Measurements from ENCODE around the gene EXPH5. TPM values are rescaled to one million over a fixed set of nuclear protein-coding genes. Genes with fewer than 3 reads are reported as not detected.

Gene EXPH5
- total RNA-seq, 2 donors from 2014 or later, result 1.4 to 2.8 TPM

GRCh38 chr11:108632041-108632704 is 38.6 kb upstream of the EXPH5 start:
- no peak overlapping the region for H3K4me3 ChIP-seq
- no peak for TF ChIP-seq CTCF (IDR thresholded peaks at IDR 0.05)
- no peaks in the 10 kb centered on the region for H3K4me1 ChIP-seq
- H3K27ac ChIP-seq, result no peak overlapping the region
- H3K36me3 ChIP-seq, result no peaks in the 10 kb centered on the region
- DNase-seq (ENCODE audit: low spot score), result no peak
- H3K27me3 ChIP-seq, result no peaks in the 10 kb centered on the region
- H3K9me3 ChIP-seq, result no peaks in the 10 kb centered on the region

DNA sequence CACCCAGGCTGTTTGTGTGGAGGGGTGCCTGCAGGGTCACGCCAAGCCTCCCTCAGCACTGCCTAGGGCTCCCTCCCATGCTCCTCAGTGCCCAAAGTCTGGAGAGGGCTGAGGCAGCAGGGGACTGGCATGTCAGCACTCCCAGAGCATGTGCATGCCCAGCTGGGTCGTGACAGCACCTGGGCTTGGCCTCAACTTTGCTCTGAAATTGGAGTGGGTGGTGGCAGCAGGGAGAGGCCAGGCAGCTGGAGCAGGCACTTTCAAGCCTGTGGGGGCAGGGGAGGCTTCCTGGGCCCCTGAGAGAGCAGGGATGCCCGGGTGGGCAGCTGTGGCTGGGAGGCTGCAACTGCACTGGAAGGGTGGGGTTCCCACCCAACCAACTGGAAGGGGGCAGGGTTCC is 35.7 kb upstream of the EXPH5 start:
- no peak for TF ChIP-seq CTCF (IDR thresholded peaks at IDR 0.05)
- DNase-seq (ENCODE audit: low spot score), result no peak
- no peaks in the 10 kb centered on the region for H3K4me1 ChIP-seq
- H3K9me3 ChIP-seq, result no peaks in the 10 kb centered on the region
- H3K27me3 ChIP-seq, result no peaks in the 10 kb centered on the region
- H3K4me3 ChIP-seq, result no peak overlapping the region
- H3K27ac ChIP-seq, result no peak overlapping the region
- H3K36me3 ChIP-seq, result no peaks in the 10 kb centered on the region

DNA sequence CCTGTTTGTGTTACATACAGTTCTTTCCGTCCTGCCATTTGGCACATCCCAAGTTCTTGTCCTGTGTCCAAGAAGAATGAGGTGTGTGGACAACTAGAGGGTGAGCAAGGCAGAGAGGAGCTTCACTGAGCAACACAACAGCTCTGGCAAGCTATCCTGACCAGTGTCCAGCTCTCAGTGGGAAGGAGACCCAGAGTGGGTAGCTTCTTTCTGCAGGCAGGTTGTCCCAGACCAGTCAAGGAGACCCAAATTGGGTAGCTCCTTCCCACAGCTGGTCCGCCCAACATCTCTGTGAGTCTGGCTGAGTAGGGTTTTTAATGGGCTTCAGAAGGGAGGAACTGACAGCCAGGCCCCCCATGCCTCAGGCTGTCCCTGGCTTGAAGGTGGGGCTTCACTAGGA is 35.2 kb upstream of the EXPH5 start:
- DNase-seq (ENCODE audit: low spot score), result no peak
- TF ChIP-seq CTCF (IDR thresholded peaks at IDR 0.05), result no peak
- Histone ChIP-seq H3K4me1 (no peaks in the 10 kb centered on the region), H3K36me3 (no peaks in the 10 kb centered on the region), H3K27ac (no peak overlapping the region), H3K4me3 (no peak overlapping the region), H3K27me3 (no peaks in the 10 kb centered on the region), H3K9me3 (no peaks in the 10 kb centered on the region)

DNA sequence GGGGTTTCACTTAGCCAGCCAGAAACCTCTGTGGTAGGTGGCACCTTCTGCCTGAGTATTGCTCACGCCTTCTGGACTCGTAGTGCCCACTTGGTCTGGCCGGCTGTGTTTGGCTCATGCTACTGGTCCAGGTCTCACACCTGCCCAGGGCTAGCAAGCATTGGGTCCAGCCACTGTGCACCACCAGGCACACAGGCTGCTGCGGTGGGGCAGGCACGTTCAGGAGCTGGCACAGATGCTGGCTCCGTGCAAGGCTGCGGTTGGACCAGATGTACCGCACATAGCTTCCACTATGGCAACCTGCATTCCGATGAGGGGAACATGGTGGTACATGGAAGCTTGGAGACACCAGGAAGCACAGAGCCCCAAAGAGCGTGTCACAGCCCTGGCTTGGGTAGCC is 34.8 kb upstream of the EXPH5 start:
- DNase-seq (ENCODE audit: low spot score), result no peak
- Histone ChIP-seq H3K4me3 (no peak overlapping the region), H3K4me1 (no peaks in the 10 kb centered on the region), H3K27ac (no peak overlapping the region), H3K9me3 (no peaks in the 10 kb centered on the region), H3K27me3 (no peaks in the 10 kb centered on the region), H3K36me3 (no peaks in the 10 kb centered on the region)
- no peak for TF ChIP-seq CTCF (IDR thresholded peaks at IDR 0.05)

DNA sequence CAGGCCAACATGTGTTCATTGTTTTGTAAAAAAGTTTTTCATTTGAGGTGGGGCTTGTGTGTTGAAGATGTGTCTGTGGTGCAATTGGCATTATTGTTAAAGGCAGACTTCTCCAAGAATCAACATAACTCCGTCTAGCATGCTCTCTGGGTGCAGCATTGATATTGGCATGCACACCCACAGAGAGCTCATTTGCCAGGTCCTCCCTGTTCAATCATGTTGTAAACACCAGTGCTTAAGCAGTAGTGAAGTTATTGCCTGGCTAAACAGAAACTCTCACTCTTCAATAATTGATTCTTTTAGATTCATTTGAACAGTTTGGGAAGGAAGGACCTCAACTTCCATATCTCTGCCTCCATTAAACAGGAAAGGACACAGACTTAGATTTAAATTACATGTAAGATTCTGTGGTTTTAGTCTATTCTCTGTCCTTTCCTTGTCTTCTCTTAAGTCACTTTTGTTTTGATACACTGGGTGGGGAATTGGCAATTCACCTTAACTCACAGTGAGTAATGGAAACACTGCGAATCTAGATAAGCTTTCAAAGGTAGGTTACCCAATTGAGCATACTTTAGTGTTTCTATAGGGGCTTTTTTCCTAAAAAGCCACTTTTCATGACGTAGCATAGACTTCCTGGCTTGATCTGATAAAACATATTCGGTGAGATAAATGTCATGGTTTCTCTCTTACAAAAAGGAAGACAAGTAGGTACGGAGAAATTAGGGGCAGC is 30.8 kb upstream of the EXPH5 start:
- Histone ChIP-seq H3K27me3 (no peaks in the 10 kb centered on the region), H3K4me3 (no peak overlapping the region), H3K36me3 (no peaks in the 10 kb centered on the region), H3K9me3 (no peaks in the 10 kb centered on the region), H3K27ac (no peak overlapping the region), H3K4me1 (no peaks in the 10 kb centered on the region)
- no peak for DNase-seq (ENCODE audit: low spot score)
- no peak for TF ChIP-seq CTCF (IDR thresholded peaks at IDR 0.05)
